ENCODE results near the gene INPP5A. TPM values are rescaled to one million over a fixed set of nuclear protein-coding genes. Genes with fewer than 3 reads are reported as not detected.

Gene INPP5A
- total and polyA plus RNA-seq, 11 donors: 38.6 to 179 (median 102) TPM

- intact Hi-C loops (cut with DNase I): no loop called here
- Histone ChIP-seq H3K36me3 (peaks cover 0 to 9% (median 0%) of the 10 kb centered on the region in 9 donors), H3K27me3 (no peaks in the 10 kb centered on the region), H3K27ac (no peak overlapping the region), H3K9me3 (no peaks in the 10 kb centered on the region), H3K4me3 (no peak overlapping the region), H3K4me1 (peaks cover 5 to 46% (median 18%) of the 10 kb centered on the region in 12 donors)
- DNase-seq: peak in 1 of 5 donors; percentile 35
- WGBS, 4 donors: 86 to 96% (median 94%) methylated on average over 5 of the region's 5 CpGs
- TF ChIP-seq CTCF (IDR thresholded peaks at IDR 0.05) (no peak), POLR2A (IDR thresholded peaks at IDR 0.05) (no peak)
- ATAC-seq: no peak
Measured at GRCh38 chr10:132611026-132611910, 73.7 kb downstream of the INPP5A start.

- Histone ChIP-seq H3K27me3 (no peaks in the 10 kb centered on the region), H3K36me3 (peaks cover 0 to 9% (median 0%) of the 10 kb centered on the region in 9 donors), H3K4me3 (no peak overlapping the region), H3K4me1 (peaks cover 2 to 43% (median 12%) of the 10 kb centered on the region in 12 donors), H3K9me3 (no peaks in the 10 kb centered on the region), H3K27ac (no peak overlapping the region)
- no peak for TF ChIP-seq POLR2A (IDR thresholded peaks at IDR 0.05)
- no peak for TF ChIP-seq CTCF (IDR thresholded peaks at IDR 0.05)
- DNase-seq: no peak
- 63 to 78% (median 71%) methylated on average over 3 of the region's 3 CpGs for WGBS, 4 donors
- ATAC-seq: no peak
- intact Hi-C loops (cut with DNase I): no loop called here
Measured at GRCh38 chr10:132611986-132612385, 74.4 kb downstream of the INPP5A start.

GRCh38 chr10:132612571-132613504, 75.3 kb downstream of the INPP5A start:
- peaks cover 0 to 14% (median 0%) of the 10 kb centered on the region in 9 donors for H3K36me3 ChIP-seq
- peaks cover 0 to 43% (median 4%) of the 10 kb centered on the region in 12 donors for H3K4me1 ChIP-seq
- no peaks in the 10 kb centered on the region for H3K9me3 ChIP-seq
- DNase-seq (peak in 2 of 5 donors; percentile 17 to 40), ATAC-seq (peak in 1 of 4 donors; percentile 16)
- H3K27ac ChIP-seq: no peak overlapping the region
- intact Hi-C loops (cut with DNase I): no loop called here
- 86 to 91% (median 87%) methylated on average over 27 of the region's 27 CpGs for WGBS, 4 donors
- H3K27me3 ChIP-seq: no peaks in the 10 kb centered on the region
- no peak overlapping the region for H3K4me3 ChIP-seq
- TF ChIP-seq POLR2A (IDR thresholded peaks at IDR 0.05): no peak
- TF ChIP-seq CTCF (IDR thresholded peaks at IDR 0.05): no peak
